Measurements from ENCODE around the gene CACNG7.
A peak's percentile ranks its signal among the peaks of the same experiment; 100 is the strongest.
"Not testable (repeated sequence)": the region's sequence is repeated elsewhere in the genome, so short reads cannot be mapped to it uniquely, and the experiment has no call there.

The CACNG7 gene

DNA sequence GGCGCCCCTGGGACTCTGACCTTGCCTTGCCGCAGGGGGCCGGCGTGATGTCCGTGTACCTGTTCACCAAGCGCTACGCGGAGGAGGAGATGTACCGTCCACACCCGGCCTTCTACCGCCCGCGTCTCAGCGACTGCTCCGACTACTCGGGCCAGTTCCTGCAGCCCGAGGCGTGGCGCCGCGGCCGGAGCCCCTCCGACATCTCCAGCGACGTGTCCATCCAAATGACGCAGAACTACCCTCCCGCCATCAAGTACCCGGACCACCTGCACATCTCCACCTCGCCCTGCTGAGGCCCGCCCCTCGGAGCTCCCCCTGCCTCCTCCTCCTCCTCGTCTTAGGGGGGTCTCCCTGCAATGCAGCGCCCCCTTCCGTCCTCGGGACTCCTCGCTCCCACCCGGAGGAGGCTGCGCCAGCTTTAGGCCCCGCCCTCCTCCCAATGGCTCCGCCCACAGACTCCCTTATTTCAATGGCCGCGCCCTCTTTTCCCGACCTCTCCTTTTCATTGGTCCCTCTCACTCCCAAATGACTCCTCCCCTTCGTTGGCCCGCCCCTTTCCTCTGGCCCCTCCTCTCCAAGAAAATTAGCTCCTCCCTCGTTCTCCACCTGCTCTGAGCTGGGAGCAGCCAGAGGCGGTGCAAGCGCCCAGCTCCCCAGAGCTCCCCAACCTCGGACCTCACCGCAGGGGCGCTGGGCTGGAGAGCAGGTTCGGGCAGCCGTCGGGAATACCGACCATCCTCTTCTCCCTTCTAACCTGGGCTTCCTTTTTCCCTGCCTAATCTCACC, 33.1 kb downstream of the CACNG7 start:
- H3K4me3 ChIP-seq (replicated peaks; ENCODE audit: low read depth, low read length), result no peak overlapping the region
- no peak for DNase-seq (ENCODE audit: extremely low read depth, low read depth)
- TF ChIP-seq, protein P1, sequence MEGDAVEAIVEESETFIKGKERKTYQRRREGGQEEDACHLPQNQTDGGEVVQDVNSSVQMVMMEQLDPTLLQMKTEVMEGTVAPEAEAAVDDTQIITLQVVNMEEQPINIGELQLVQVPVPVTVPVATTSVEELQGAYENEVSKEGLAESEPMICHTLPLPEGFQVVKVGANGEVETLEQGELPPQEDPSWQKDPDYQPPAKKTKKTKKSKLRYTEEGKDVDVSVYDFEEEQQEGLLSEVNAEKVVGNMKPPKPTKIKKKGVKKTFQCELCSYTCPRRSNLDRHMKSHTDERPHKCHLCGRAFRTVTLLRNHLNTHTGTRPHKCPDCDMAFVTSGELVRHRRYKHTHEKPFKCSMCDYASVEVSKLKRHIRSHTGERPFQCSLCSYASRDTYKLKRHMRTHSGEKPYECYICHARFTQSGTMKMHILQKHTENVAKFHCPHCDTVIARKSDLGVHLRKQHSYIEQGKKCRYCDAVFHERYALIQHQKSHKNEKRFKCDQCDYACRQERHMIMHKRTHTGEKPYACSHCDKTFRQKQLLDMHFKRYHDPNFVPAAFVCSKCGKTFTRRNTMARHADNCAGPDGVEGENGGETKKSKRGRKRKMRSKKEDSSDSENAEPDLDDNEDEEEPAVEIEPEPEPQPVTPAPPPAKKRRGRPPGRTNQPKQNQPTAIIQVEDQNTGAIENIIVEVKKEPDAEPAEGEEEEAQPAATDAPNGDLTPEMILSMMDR (IDR thresholded peaks at IDR 0.05; ENCODE audit: low read depth, low read length, missing control alignments), result no peak

DNA sequence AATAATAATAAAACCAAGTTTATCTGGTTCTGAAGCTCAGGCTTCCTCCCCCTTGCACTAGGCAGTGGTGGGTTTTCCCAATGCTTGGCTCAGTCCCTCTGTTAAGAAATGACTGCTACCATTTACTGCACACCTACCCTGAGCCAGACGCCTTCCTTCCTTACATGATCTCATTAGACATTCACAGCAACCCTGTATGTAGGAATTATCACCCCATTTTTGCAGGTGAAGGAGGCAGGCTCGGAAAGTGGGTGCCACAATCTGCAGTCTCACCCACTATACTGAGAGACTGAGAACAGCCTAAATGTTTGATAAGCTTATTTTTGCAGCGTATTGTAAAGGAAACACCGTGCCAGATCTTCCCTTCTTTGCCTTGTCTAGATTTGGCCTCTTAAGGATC, 35.3 kb downstream of the CACNG7 start:
- TF ChIP-seq, protein P1 (IDR thresholded peaks at IDR 0.05; ENCODE audit: low read depth, low read length, missing control alignments), result no peak
- no peak for DNase-seq (ENCODE audit: extremely low read depth, low read depth)
- H3K4me3 ChIP-seq (replicated peaks; ENCODE audit: low read depth, low read length), result no peak overlapping the region

DNA sequence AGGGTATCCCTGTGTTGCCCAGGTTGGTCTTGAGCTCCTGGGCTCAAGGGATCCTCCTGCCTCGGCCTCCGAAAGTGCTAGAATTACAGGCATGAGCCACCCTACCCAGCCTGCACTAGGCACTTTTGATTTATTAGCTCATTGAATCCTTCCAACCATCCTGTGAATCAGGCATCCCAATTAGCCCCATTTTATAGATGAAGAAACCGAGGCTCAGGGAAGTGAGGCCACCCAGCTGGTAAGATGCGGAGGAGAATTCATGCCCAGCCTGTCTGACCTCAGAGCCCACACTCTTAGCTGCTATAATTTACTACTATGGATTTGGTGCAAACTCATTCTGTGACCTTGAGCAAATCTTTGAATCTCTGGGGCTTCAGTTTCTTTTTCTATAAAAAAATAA, 35.9 kb downstream of the CACNG7 start:
- no peak overlapping the region for H3K4me3 ChIP-seq (replicated peaks; ENCODE audit: low read depth, low read length)
- TF ChIP-seq, protein P1 (IDR thresholded peaks at IDR 0.05; ENCODE audit: low read depth, low read length, missing control alignments), result no peak

DNA sequence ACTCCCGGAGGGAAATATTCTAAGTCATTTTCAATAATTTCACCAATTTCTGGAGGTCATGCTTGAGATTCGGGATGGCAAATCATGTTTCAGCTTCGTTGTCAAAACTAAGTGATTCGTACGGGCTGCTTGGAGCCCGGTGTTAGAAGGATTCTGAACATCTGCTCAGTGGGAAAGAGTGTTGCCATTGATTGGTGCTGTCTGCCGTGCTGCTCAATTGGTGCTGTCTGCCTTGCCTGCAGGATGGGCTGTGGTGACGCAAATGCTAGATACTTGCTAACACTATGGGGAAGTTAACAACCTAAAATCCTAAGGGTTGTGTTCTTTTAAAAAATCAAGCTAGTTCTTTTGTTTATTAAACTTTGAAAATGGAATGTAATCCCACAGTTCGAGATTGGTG, 36.4 kb downstream of the CACNG7 start:
- no peak for DNase-seq (ENCODE audit: extremely low read depth, low read depth)
- TF ChIP-seq, protein P1 (IDR thresholded peaks at IDR 0.05; ENCODE audit: low read depth, low read length, missing control alignments), result no peak
- no peak overlapping the region for H3K4me3 ChIP-seq (replicated peaks; ENCODE audit: low read depth, low read length)

More for the DNA sequence above, 35.9 kb downstream of the CACNG7 start:
- no peak for DNase-seq (ENCODE audit: extremely low read depth, low read depth)

DNA sequence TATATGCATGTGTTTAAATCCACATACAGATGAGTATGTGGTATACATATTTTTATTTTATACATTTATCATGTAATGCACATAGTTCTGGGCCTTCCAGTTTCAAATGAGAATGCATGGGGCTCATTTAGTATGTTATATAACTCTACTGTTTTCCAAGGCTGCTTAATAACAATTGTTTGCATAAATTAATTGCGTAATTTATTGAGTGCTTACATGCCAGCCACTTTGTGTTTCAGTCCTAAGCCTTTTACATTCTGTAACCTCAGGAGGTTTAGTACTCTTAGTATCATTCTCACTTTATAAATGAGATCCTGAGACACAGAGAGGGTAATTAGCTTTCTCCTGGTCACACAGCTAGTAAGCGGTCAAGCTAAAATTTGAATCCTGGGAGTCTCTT, 36.9 kb downstream of the CACNG7 start:
- no peak overlapping the region for H3K4me3 ChIP-seq (replicated peaks; ENCODE audit: low read depth, low read length)
- TF ChIP-seq, protein P1 (IDR thresholded peaks at IDR 0.05; ENCODE audit: low read depth, low read length, missing control alignments), result no peak
- no peak for DNase-seq (ENCODE audit: extremely low read depth, low read depth)

DNA sequence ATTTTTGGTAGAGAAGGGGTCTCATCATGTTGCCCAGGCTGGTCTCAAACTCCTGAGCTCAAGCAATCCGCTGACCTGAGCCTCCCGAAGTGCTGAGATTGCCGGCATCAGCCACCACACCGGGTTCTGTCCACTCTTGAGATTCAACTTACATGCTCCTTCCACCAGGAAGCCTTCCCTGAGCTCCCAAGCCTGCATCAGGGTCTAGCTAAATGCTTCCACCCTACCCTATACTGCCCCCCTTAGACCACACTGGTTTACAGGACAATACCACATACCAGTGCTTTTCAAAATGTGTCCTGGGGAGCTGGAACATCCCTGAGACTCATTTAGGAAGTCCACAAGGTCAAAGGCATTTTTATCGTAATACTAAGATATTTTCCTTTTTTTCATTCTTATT, 38.5 kb downstream of the CACNG7 start:
- no peak for DNase-seq (ENCODE audit: extremely low read depth, low read depth)
- H3K4me3 ChIP-seq (replicated peaks; ENCODE audit: low read depth, low read length), result no peak overlapping the region
- TF ChIP-seq, protein P1 (IDR thresholded peaks at IDR 0.05; ENCODE audit: low read depth, low read length, missing control alignments), result peak; percentile 29

DNA sequence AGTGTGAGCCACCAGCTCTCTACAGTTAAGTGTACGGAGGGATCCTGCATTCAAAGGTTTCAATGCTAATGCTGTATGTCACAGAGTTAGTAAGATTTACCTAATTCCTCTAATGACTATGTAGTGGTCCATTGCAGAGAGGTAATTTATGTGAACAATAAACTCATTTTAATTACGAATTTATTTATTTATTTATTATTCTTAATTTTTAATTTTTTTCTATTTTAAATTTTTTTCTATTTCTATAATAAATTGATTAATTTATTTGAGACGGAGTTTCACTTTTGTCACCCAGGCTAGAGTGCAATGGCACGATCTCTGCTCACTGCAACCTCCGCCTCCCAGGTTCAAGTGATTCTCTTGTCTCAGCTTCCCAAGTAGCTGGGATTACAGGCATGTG, 39.5 kb downstream of the CACNG7 start:
- H3K4me3 ChIP-seq (replicated peaks; ENCODE audit: low read depth, low read length); DNase-seq (ENCODE audit: extremely low read depth, low read depth): not testable (repeated sequence)

All from HFF-Myc (cell line).